ENCODE results near the gene SLX9. TPM values are rescaled to one million over a fixed set of nuclear protein-coding genes. Genes with fewer than 3 reads are reported as not detected.

The SLX9 gene
- polyA plus RNA-seq, 1 donor from 2014 or later = 15.4 TPM

GRCh38 chr21:44946254-44947041, 6.6 kb downstream of the SLX9 start:
- Histone ChIP-seq H4K20me1 (ENCODE audit: insufficient read depth) (no peaks in the 10 kb centered on the region), H3K27me3 (ENCODE audit: insufficient read depth, low read depth, low read length) (no peaks in the 10 kb centered on the region), H3K4me2 (ENCODE audit: low read length) (no peak overlapping the region), H3K4me3 (ENCODE audit: low read length) (no peak overlapping the region), H3K9me3 (ENCODE audit: low read length) (no peaks in the 10 kb centered on the region), H3K27ac (ENCODE audit: low read length) (no peak overlapping the region), H2AFZ (ENCODE audit: low read depth, low read length) (no peak overlapping the region), H3F3A (ENCODE audit: insufficient read depth, low read length, poor library complexity, severe bottlenecking) (no peaks in the 10 kb centered on the region), H3K36me3 (ENCODE audit: insufficient read depth, low read length) (no peaks in the 10 kb centered on the region), H3K9ac (ENCODE audit: low read length) (no peak overlapping the region), H3K9me2 (ENCODE audit: insufficient read depth, low read length) (no peaks in the 10 kb centered on the region), H3K79me2 (replicated peaks; ENCODE audit: insufficient read depth, low read length) (peaks cover 4% of the 10 kb centered on the region)
- TF ChIP-seq REST (IDR thresholded peaks at IDR 0.05; ENCODE audit: borderline replicate concordance) = no peak
- no peak for TF ChIP-seq MXI1 (conservative IDR thresholded peaks at IDR 0.05; ENCODE audit: poor library complexity, severe bottlenecking)
- TF ChIP-seq POLR2AphosphoS5 (IDR thresholded peaks at IDR 0.05) = no peak
- no peak for TF ChIP-seq EP300 (conservative IDR thresholded peaks at IDR 0.05; ENCODE audit: poor library complexity, severe bottlenecking)
- no peak for TF ChIP-seq SMC3 (conservative IDR thresholded peaks at IDR 0.05; ENCODE audit: poor library complexity)
- no peak for TF ChIP-seq CTCF (IDR thresholded peaks at IDR 0.05; ENCODE audit: poor library complexity, severe bottlenecking)
- TF ChIP-seq EZH2 (IDR thresholded peaks at IDR 0.05; ENCODE audit: borderline replicate concordance, insufficient read depth, low read length, poor library complexity, severe bottlenecking) = no peak
- no peak for TF ChIP-seq TAF1 (IDR thresholded peaks at IDR 0.05; ENCODE audit: low read depth)
- no peak for TF ChIP-seq RAD21 (conservative IDR thresholded peaks at IDR 0.05)

GRCh38 chr21:44947111-44947929, 7.5 kb downstream of the SLX9 start:
- Histone ChIP-seq H3K27me3 (ENCODE audit: insufficient read depth, low read depth, low read length) (no peaks in the 10 kb centered on the region), H3K27ac (ENCODE audit: low read length) (no peak overlapping the region), H3K9ac (ENCODE audit: low read length) (no peak overlapping the region), H3K9me2 (ENCODE audit: insufficient read depth, low read length) (no peaks in the 10 kb centered on the region), H3K4me3 (ENCODE audit: low read length) (no peak overlapping the region), H3K36me3 (ENCODE audit: insufficient read depth, low read length) (no peaks in the 10 kb centered on the region), H3K4me2 (ENCODE audit: low read length) (no peak overlapping the region), H4K20me1 (ENCODE audit: insufficient read depth) (no peaks in the 10 kb centered on the region), H3F3A (ENCODE audit: insufficient read depth, low read length, poor library complexity, severe bottlenecking) (no peaks in the 10 kb centered on the region), H3K9me3 (ENCODE audit: low read length) (no peaks in the 10 kb centered on the region), H2AFZ (ENCODE audit: low read depth, low read length) (no peak overlapping the region), H3K79me2 (replicated peaks; ENCODE audit: insufficient read depth, low read length) (no peaks in the 10 kb centered on the region)
- TF ChIP-seq EZH2 (IDR thresholded peaks at IDR 0.05; ENCODE audit: borderline replicate concordance, insufficient read depth, low read length, poor library complexity, severe bottlenecking) (no peak), RAD21 (conservative IDR thresholded peaks at IDR 0.05) (no peak), POLR2AphosphoS5 (IDR thresholded peaks at IDR 0.05) (no peak), SMC3 (conservative IDR thresholded peaks at IDR 0.05; ENCODE audit: poor library complexity) (no peak), CTCF (IDR thresholded peaks at IDR 0.05; ENCODE audit: poor library complexity, severe bottlenecking) (no peak), MXI1 (conservative IDR thresholded peaks at IDR 0.05; ENCODE audit: poor library complexity, severe bottlenecking) (no peak), REST (IDR thresholded peaks at IDR 0.05; ENCODE audit: borderline replicate concordance) (no peak), EP300 (conservative IDR thresholded peaks at IDR 0.05; ENCODE audit: poor library complexity, severe bottlenecking) (no peak), TAF1 (IDR thresholded peaks at IDR 0.05; ENCODE audit: low read depth) (no peak)
